Heart right ventricle (tissue), 12 donors: ENCODE measurements around the gene NPPC. TPM values are rescaled to one million over a fixed set of nuclear protein-coding genes. Genes with fewer than 3 reads are reported as not detected.

Source experiments
- microRNA-seq, 2 donors: library from miRNA; unstranded; fragments of <30 nt; microRNA quantifications; one replicate each; pipeline ENCODE4 v1.2.0, GENCODE V29; 2021
- polyA plus RNA-seq, 2 donors: library from polyadenylated mRNA; stranded (reverse); fragments of 200-250 nt; gene quantifications; one replicate each; pipeline ENCODE4 v1.2.3, GENCODE V29; 2013
- total RNA-seq, 10 donors: library from RNA; stranded (reverse); fragmentation: NEBNext Ultra II Directional in 3 of 10; extraction: Animal tissue kit (Norgen Biotek cat#: 25700) in 3 of 10; gene quantifications; one replicate each; pipeline versions ENCODE4 v1.2.1 to v1.2.4, GENCODE V29; 2021 to 2023
- donor health status: ischemic (EF 13 %, LVEDD 7.1; RV severe dilation, severe dysfunction).
- donor health status: healthy with polysubstance abuse.
- donor health status: DM: no; HTN: yes; CAD: no.
- donor health status: DM: no; HTN: no; CAD: no.
- donor health status: ischemic (EF 25% LVEDD 6.9; RV normal size, moderate dysfunction).
- donor health status: ischemic (EF 25% LVEDD 5.7; RV mildly dilated, moderate dysfunction).
- donor health status: healthy.
- donor health status: nonischemic (EF 11% LVEDD 7.7; RV severe dilation, severe dysfunction).
- donor health status: DM: yes; HTN: yes; CAD: no.
- donor health status: PGD.
- donor health status: ischemic (EF 29% LVEDD 5.4; RV normal size, mild dysfunction).
- donor health status: nonischemic (EF 23%, LVEDD 6.1; RV moderate dilation, normal function).

NPPC gene
- total and polyA plus RNA-seq, 12 donors = 0.28 to 8.7 (median 2.4) TPM

Small RNA genes within 50 kb of the gene (microRNA-seq; reads per million reads assigned to microRNA genes)
- 0 reads per million in 2 donors for gene MIR1471

Other genes with a start within 250 kb of the NPPC start
- 100 to 1,000 TPM; 133 to 348 (median 164) TPM for gene PTMA, start 217.9 kb downstream of the NPPC start, total RNA-seq
- gene PTMA, start 217.9 kb downstream of the NPPC start, polyA plus RNA-seq = 100 to 1,000 TPM; 567 to 626 TPM
- gene PDE6D, start 145.1 kb downstream of the NPPC start, total RNA-seq = 10 to 100 TPM; 11.4 to 23.3 (median 18.4) TPM
- 10 to 100 TPM; 14.8 to 31.2 TPM for gene PDE6D, start 145.1 kb downstream of the NPPC start, polyA plus RNA-seq
- gene COPS7B, start 140.0 kb downstream of the NPPC start, total RNA-seq = 10 to 100 TPM; 17.1 to 25.3 (median 19.8) TPM
- 10 to 100 TPM; 15.9 to 16.8 TPM for gene COPS7B, start 140.0 kb downstream of the NPPC start, polyA plus RNA-seq
- 10 to 100 TPM; 15.2 to 24.5 (median 18.5) TPM for gene DIS3L2, start 35.3 kb upstream of the NPPC start, total RNA-seq
- gene DIS3L2, start 35.3 kb upstream of the NPPC start, polyA plus RNA-seq = 10 to 100 TPM in 1 of 2 donors, 1 to 10 TPM in 1; 9.5 to 22.5 TPM